ENCODE data around the gene FAM163B.

The FAM163B gene

DNA sequence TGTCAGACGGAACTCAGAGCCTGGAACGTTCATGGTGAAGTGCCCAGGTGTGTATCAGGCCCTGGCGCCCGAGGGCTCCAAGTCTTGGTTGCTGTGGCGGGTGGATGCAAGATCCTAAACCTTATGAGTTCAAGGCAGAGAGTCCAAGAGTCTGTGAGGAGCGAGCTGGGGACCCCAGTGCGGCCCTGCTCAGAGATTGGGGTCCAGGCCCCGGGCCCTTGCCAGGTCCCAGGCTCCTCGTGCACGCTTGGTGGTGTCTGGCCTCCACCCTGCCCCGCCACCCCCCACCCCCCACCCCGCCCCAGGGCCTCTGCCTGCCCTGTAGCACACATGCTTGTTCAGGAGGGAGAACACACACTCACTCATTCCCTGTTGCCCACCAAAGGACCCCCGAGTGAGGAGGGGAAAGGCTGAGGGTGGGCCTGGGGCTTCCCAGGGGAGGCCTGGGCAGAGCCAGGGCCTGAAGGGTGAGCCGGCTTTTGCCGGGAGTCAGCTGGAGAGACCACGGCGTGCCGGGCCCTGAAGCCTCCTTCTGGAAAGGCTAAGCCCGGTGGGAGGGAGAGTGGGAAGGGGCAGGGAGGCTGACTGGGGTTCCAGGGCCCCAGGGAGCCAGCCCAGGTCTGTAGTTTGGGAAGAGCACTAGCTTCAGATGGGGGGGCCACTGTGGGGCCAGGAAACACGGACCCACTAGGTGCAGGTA lies 37.1 kb downstream of the FAM163B start:
- Histone ChIP-seq H3K27ac (ENCODE audit: low read depth, low read length) (no peak overlapping the region), H3K9ac (ENCODE audit: low read length in 5 of 5) (no peak overlapping the region), H3K4me3 (ENCODE audit: low read depth in 1 of 5, low read length in 5 of 5) (no peak overlapping the region), H3K9me3 (ENCODE audit: control insufficient read depth in 5 of 5, low read length in 5 of 5) (no peaks in the 10 kb centered on the region), H3K4me1 (ENCODE audit: control insufficient read depth in 5 of 5, insufficient read depth in 5 of 5, low read length in 5 of 5) (peaks cover 0 to 19% (median 14%) of the 10 kb centered on the region in 5 donors), H3K27me3 (ENCODE audit: control insufficient read depth in 5 of 5, insufficient read depth in 4 of 5, low read length in 5 of 5) (peaks cover 24 to 47% (median 46%) of the 10 kb centered on the region in 5 donors), H3K36me3 (ENCODE audit: control insufficient read depth in 5 of 5, insufficient read depth in 5 of 5, low read length in 5 of 5) (no peaks in the 10 kb centered on the region)

DNA sequence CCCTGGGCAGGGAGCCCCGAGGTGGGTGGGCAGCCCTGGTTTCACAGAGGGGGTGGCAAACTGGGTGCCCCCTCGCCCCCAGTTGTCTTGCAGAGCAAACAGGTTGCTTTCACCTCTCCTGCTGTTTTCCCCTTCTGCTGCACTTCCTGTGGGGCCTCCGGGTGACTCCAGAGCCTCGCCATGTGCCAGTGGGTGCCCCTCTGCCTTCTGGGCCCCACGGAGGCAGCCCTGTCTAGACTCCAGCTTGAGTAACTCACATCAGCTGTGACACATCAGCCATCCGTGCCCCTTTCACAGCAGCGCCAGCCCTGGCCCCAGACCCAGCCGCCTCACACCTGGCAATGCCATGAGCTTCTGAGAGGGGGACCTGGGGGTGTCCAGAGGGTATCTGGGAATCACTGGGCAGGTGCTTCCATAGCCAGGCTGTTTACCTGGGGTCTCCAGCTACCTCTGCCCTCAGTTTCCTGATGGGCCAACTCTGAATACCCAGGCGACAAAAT lies 37.7 kb downstream of the FAM163B start:
- H3K9me3 ChIP-seq (ENCODE audit: control insufficient read depth in 5 of 5, low read length in 5 of 5) = no peaks in the 10 kb centered on the region
- H3K4me1 ChIP-seq (ENCODE audit: control insufficient read depth in 5 of 5, insufficient read depth in 5 of 5, low read length in 5 of 5) = peaks cover 0 to 14% (median 12%) of the 10 kb centered on the region in 5 donors
- H3K36me3 ChIP-seq (ENCODE audit: control insufficient read depth in 5 of 5, insufficient read depth in 5 of 5, low read length in 5 of 5) = no peaks in the 10 kb centered on the region
- H3K27ac ChIP-seq (ENCODE audit: low read depth, low read length) = no peak overlapping the region
- no peak overlapping the region for H3K4me3 ChIP-seq (ENCODE audit: low read depth in 1 of 5, low read length in 5 of 5)
- no peak overlapping the region for H3K9ac ChIP-seq (ENCODE audit: low read length in 5 of 5)
- H3K27me3 ChIP-seq (ENCODE audit: control insufficient read depth in 5 of 5, insufficient read depth in 4 of 5, low read length in 5 of 5) = peaks cover 21 to 43% (median 41%) of the 10 kb centered on the region in 5 donors

DNA sequence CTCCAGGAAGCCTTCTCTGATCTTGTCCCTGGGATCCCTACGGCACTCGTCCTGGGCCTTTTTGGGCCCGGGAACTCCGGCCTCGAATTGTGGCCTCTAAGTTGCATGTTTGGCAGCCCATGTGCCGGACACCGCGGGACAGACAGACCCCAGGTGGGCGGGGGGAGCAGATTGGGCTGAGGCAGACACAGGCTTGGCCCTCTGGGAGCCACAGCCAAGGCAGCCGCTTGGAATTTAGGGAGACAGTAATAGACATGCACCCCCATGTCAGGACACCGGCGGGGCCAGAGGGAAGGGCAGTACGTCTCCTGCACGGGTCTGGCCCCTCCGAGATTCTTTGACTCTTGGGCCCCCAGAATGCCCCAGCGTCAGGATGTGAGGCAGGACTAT lies 38.5 kb downstream of the FAM163B start:
- Histone ChIP-seq H3K36me3 (ENCODE audit: control insufficient read depth in 5 of 5, insufficient read depth in 5 of 5, low read length in 5 of 5) (no peaks in the 10 kb centered on the region), H3K9ac (ENCODE audit: low read length in 5 of 5) (no peak overlapping the region), H3K27ac (ENCODE audit: low read depth, low read length) (no peak overlapping the region)

DNA sequence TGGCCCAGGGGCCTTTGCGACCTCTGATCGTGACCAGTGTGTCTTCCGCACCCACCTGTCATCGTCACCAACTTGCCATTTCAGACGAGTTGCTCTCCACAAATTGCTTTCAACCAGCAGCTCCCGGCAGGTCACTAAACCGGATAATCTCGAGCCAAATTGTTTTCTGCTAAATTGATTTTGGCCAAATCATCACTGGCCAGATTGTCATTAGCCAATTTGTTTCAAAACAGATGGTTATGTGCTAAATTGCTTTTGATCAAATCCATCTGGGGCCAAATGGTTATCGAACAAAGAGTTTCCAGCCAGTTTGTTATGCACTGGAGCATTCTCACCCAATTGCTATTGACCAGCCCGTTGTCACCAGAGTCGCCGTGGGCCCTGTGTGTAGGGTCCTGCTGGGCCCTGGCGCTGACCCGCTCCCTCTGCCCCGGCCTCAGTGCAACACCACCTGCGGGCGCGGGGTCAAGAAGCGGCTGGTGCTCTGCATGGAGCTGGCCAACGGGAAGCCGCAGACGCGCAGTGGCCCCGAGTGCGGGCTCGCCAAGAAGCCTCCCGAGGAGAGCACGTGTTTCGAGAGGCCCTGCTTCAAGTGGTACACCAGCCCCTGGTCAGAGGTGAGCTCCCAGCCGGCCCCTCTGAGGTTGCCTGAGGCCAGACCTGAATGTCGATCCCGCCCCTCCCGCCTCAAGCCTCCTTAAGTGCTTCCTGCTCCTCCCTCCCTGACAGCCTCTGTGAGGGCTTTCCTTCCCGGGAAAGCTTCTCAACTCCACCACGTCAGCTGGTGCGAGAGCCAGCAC lies 39.1 kb downstream of the FAM163B start:
- H3K27me3 ChIP-seq (ENCODE audit: control insufficient read depth in 5 of 5, insufficient read depth in 4 of 5, low read length in 5 of 5) = peaks cover 12 to 37% (median 29%) of the 10 kb centered on the region in 5 donors
- no peak overlapping the region for H3K27ac ChIP-seq (ENCODE audit: low read depth, low read length)
- H3K36me3 ChIP-seq (ENCODE audit: control insufficient read depth in 5 of 5, insufficient read depth in 5 of 5, low read length in 5 of 5) = no peaks in the 10 kb centered on the region
- no peaks in the 10 kb centered on the region for H3K9me3 ChIP-seq (ENCODE audit: control insufficient read depth in 5 of 5, low read length in 5 of 5)
- H3K4me3 ChIP-seq (ENCODE audit: low read depth in 1 of 5, low read length in 5 of 5) = no peak overlapping the region
- no peak overlapping the region for H3K9ac ChIP-seq (ENCODE audit: low read length in 5 of 5)
- H3K4me1 ChIP-seq (ENCODE audit: control insufficient read depth in 5 of 5, insufficient read depth in 5 of 5, low read length in 5 of 5) = peaks cover 0 to 22% (median 16%) of the 10 kb centered on the region in 5 donors

More for the DNA sequence above, 38.5 kb downstream of the FAM163B start:
- Histone ChIP-seq H3K9me3 (ENCODE audit: control insufficient read depth in 5 of 5, low read length in 5 of 5) (no peaks in the 10 kb centered on the region), H3K4me1 (ENCODE audit: control insufficient read depth in 5 of 5, insufficient read depth in 5 of 5, low read length in 5 of 5) (peaks cover 0 to 16% (median 12%) of the 10 kb centered on the region in 5 donors), H3K4me3 (ENCODE audit: low read depth in 1 of 5, low read length in 5 of 5) (no peak overlapping the region), H3K27me3 (ENCODE audit: control insufficient read depth in 5 of 5, insufficient read depth in 4 of 5, low read length in 5 of 5) (peaks cover 16 to 38% (median 34%) of the 10 kb centered on the region in 5 donors)

DNA sequence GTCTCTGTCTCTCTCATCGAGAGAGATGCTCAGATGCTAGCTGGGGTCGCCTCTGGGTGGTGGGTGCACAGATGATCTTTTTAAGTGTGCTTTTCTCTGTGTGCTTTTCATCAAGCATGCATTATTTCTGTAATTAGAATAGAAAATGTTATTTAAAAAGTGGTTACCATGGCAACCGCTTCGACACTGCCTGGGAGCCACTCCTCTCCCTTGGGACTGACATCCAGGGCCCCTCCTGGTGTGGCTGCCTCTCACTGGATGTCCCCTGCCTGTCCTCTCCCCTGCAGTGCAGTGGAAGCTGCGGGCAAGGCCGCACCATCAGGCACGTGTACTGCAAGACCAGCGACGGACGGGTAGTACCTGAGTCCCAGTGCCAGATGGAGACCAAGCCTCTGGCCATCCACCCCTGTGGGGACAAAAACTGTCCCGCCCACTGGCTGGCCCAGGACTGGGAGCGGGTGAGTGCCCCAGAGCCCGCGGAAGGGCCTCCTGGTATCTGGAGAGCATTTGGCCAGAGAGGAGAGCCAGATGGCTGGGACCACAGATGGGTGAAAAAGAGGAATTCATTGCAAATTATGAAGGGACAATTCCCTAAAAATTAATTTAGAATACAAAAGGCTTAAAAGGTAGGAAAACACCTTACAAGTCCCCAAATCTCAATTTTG lies 39.9 kb downstream of the FAM163B start:
- no peaks in the 10 kb centered on the region for H3K9me3 ChIP-seq (ENCODE audit: control insufficient read depth in 5 of 5, low read length in 5 of 5)

DNA sequence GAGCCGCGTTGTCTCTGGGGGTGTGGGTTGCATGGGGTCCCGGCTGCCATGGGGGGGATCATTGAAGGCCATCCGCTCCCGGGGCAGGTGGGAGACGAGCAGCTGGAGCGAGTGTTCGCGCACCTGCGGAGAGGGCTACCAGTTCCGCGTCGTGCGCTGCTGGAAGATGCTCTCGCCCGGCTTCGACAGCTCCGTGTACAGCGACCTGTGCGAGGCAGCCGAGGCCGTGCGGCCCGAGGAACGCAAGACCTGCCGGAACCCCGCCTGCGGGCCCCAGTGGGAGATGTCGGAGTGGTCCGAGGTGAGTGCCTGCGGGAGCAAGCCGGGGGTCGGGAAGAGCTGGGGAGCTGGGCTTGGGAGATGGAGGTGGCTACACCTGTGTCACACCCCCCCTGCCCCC lies 41.0 kb downstream of the FAM163B start:
- Histone ChIP-seq H3K27me3 (ENCODE audit: control insufficient read depth in 5 of 5, insufficient read depth in 4 of 5, low read length in 5 of 5) (peaks cover 17 to 33% (median 23%) of the 10 kb centered on the region in 5 donors), H3K27ac (ENCODE audit: low read depth, low read length) (no peak overlapping the region), H3K36me3 (ENCODE audit: control insufficient read depth in 5 of 5, insufficient read depth in 5 of 5, low read length in 5 of 5) (no peaks in the 10 kb centered on the region), H3K9me3 (ENCODE audit: control insufficient read depth in 5 of 5, low read length in 5 of 5) (no peaks in the 10 kb centered on the region), H3K4me3 (ENCODE audit: low read depth in 1 of 5, low read length in 5 of 5) (no peak overlapping the region), H3K9ac (ENCODE audit: low read length in 5 of 5) (no peak overlapping the region), H3K4me1 (ENCODE audit: control insufficient read depth in 5 of 5, insufficient read depth in 5 of 5, low read length in 5 of 5) (peaks cover 2 to 31% (median 18%) of the 10 kb centered on the region in 5 donors)

More for the DNA sequence above, 39.9 kb downstream of the FAM163B start:
- Histone ChIP-seq H3K4me1 (ENCODE audit: control insufficient read depth in 5 of 5, insufficient read depth in 5 of 5, low read length in 5 of 5) (peaks cover 0 to 29% (median 17%) of the 10 kb centered on the region in 5 donors), H3K27me3 (ENCODE audit: control insufficient read depth in 5 of 5, insufficient read depth in 4 of 5, low read length in 5 of 5) (peaks cover 12 to 34% (median 26%) of the 10 kb centered on the region in 5 donors), H3K4me3 (ENCODE audit: low read depth in 1 of 5, low read length in 5 of 5) (no peak overlapping the region), H3K9ac (ENCODE audit: low read length in 5 of 5) (no peak overlapping the region), H3K27ac (ENCODE audit: low read depth, low read length) (no peak overlapping the region), H3K36me3 (ENCODE audit: control insufficient read depth in 5 of 5, insufficient read depth in 5 of 5, low read length in 5 of 5) (no peaks in the 10 kb centered on the region)

DNA sequence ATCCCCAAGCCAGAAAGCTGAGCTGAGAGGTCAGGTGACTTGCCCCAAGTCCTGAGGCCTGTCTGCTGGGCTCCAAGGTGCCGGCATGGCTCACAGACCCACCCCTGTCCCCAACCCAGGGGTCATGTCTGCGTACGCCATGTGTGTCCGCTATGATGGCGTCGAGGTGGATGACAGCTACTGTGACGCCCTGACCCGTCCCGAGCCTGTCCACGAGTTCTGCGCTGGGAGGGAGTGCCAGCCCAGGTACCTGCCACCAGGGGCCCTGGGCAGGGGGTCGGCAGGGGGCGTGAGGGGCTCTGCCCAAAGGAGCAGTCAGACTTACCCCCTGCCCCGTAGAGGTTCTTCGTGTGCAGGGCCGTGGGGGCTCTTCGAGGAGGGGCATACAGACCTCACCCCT lies 42.4 kb downstream of the FAM163B start:
- Histone ChIP-seq H3K9me3 (ENCODE audit: control insufficient read depth in 5 of 5, low read length in 5 of 5) (no peaks in the 10 kb centered on the region), H3K4me3 (ENCODE audit: low read depth in 1 of 5, low read length in 5 of 5) (no peak overlapping the region), H3K27ac (ENCODE audit: low read depth, low read length) (no peak overlapping the region), H3K4me1 (ENCODE audit: control insufficient read depth in 5 of 5, insufficient read depth in 5 of 5, low read length in 5 of 5) (peaks cover 3 to 25% (median 16%) of the 10 kb centered on the region in 5 donors), H3K9ac (ENCODE audit: low read length in 5 of 5) (no peak overlapping the region), H3K27me3 (ENCODE audit: control insufficient read depth in 5 of 5, insufficient read depth in 4 of 5, low read length in 5 of 5) (peaks cover 20 to 33% (median 24%) of the 10 kb centered on the region in 5 donors), H3K36me3 (ENCODE audit: control insufficient read depth in 5 of 5, insufficient read depth in 5 of 5, low read length in 5 of 5) (no peaks in the 10 kb centered on the region)

DNA sequence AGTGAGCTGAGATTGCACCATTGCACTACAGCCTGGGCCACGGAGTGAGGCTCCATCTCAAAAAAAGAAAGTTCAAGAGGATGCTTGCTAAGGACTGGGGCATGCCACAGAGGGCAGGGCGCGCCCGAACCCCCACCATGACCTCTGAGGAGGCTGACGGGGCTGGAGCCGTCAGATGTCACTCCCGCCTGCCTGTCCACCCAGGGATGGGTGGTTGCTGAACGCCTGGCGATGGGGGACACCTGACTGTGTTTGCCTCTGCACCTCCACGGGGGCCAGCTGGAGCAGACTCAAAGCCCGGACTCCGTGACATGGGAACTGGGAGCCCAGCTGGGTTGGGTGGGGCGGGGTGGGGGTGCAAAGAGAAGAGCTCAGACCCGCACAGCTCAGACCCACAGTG lies 42.8 kb downstream of the FAM163B start:
- H3K36me3 ChIP-seq (ENCODE audit: control insufficient read depth in 5 of 5, insufficient read depth in 5 of 5, low read length in 5 of 5) = no peaks in the 10 kb centered on the region
- peaks cover 18 to 31% (median 23%) of the 10 kb centered on the region in 5 donors for H3K27me3 ChIP-seq (ENCODE audit: control insufficient read depth in 5 of 5, insufficient read depth in 4 of 5, low read length in 5 of 5)
- no peak overlapping the region for H3K9ac ChIP-seq (ENCODE audit: low read length in 5 of 5)
- no peak overlapping the region for H3K4me3 ChIP-seq (ENCODE audit: low read depth in 1 of 5, low read length in 5 of 5)
- peaks cover 3 to 25% (median 16%) of the 10 kb centered on the region in 5 donors for H3K4me1 ChIP-seq (ENCODE audit: control insufficient read depth in 5 of 5, insufficient read depth in 5 of 5, low read length in 5 of 5)
- H3K27ac ChIP-seq (ENCODE audit: low read depth, low read length) = no peak overlapping the region
- no peaks in the 10 kb centered on the region for H3K9me3 ChIP-seq (ENCODE audit: control insufficient read depth in 5 of 5, low read length in 5 of 5)

DNA sequence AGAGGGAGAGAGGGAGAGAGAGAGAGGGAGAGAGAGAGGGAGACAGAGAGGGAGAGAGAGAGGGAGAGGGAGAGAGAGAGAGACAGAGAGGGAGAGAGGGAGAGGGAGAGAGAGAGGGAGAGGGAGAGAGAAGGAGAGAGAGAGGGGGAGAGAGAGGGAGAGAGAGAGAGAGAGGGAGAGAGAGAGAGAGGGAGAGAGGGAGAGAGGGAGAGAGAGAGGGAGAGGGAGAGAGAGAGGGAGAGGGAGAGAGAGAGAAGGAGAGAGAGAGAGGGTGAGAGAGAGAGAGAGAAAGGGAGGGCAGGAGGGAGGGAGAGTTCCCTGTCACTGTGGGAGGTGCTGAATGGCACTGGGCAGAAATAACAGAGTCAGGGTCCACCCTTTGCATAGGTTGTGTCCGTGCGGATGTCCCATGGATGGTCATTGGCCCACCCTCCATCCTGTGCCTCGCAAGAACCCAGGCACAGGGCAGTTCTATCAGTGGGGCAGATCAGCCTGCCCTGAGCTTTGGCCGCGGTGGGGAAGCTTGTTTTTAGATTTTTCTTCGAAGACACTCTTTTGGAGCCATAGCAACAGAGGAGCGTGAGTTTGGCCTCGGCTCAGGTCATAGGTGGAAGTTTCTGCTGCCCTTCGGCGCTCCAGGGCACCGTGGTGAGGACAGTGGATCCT lies 44.6 kb downstream of the FAM163B start:
- H3K4me3 ChIP-seq (ENCODE audit: low read depth in 1 of 5, low read length in 5 of 5) = no peak overlapping the region
- no peaks in the 10 kb centered on the region for H3K36me3 ChIP-seq (ENCODE audit: control insufficient read depth in 5 of 5, insufficient read depth in 5 of 5, low read length in 5 of 5)
- H3K9me3 ChIP-seq (ENCODE audit: control insufficient read depth in 5 of 5, low read length in 5 of 5) = no peaks in the 10 kb centered on the region
- H3K9ac ChIP-seq (ENCODE audit: low read length in 5 of 5) = no peak overlapping the region
- peaks cover 10 to 37% (median 23%) of the 10 kb centered on the region in 5 donors for H3K27me3 ChIP-seq (ENCODE audit: control insufficient read depth in 5 of 5, insufficient read depth in 4 of 5, low read length in 5 of 5)
- peaks cover 3 to 26% (median 19%) of the 10 kb centered on the region in 5 donors for H3K4me1 ChIP-seq (ENCODE audit: control insufficient read depth in 5 of 5, insufficient read depth in 5 of 5, low read length in 5 of 5)
- peak overlapping the region; percentile 37 for H3K27ac ChIP-seq (ENCODE audit: low read depth, low read length)
